ENCODE measurements around the gene SLC25A46.
A peak's percentile ranks its signal among the peaks of the same experiment; 100 is the strongest.

Gene SLC25A46

GRCh38 chr5:110790673-110791072 is 51.9 kb downstream of the SLC25A46 start:
- FAIRE-seq (no peak), DNase-seq (ENCODE audit: insufficient read length, low spot score) (no peak)
- peak; percentile 39 for TF ChIP-seq CTCF (IDR thresholded peaks at IDR 0.05; ENCODE audit: insufficient read depth, missing control alignments)

GRCh38 chr5:110802998-110803397 is 64.2 kb downstream of the SLC25A46 start:
- no peak for TF ChIP-seq CTCF (IDR thresholded peaks at IDR 0.05; ENCODE audit: insufficient read depth, missing control alignments)
- no peak for FAIRE-seq
- no peak for DNase-seq (ENCODE audit: insufficient read length, low spot score)

- FAIRE-seq (no peak), DNase-seq (ENCODE audit: insufficient read length, low spot score) (no peak)
- TF ChIP-seq CTCF (IDR thresholded peaks at IDR 0.05; ENCODE audit: insufficient read depth, missing control alignments) = no peak
These were observed 64.9 kb downstream of the SLC25A46 start for GRCh38 chr5:110803467-110804326.

GRCh38 chr5:110807169-110807568 is 68.4 kb downstream of the SLC25A46 start:
- DNase-seq (ENCODE audit: insufficient read length, low spot score) (no peak), FAIRE-seq (no peak)
- no peak for TF ChIP-seq CTCF (IDR thresholded peaks at IDR 0.05; ENCODE audit: insufficient read depth, missing control alignments)

- FAIRE-seq = no peak
- TF ChIP-seq CTCF (IDR thresholded peaks at IDR 0.05; ENCODE audit: insufficient read depth, missing control alignments) = no peak
- no peak for DNase-seq (ENCODE audit: insufficient read length, low spot score)
These were observed 70.2 kb downstream of the SLC25A46 start for GRCh38 chr5:110809006-110809405.

All from D721Med (cell line).